GM11168 (cell line): ENCODE data around the gene ANAPC15.

Experiments used
- in situ Hi-C: fragments of 300-500 bp; cut with MboI; formaldehyde crosslinking; loops from one replicate; pipeline ENCODE4 v1.12.0; 2022; ENCODE audit warnings: low sequenced_read_pairs; ENCODE audit not compliant: unreplicated experiment

ANAPC15 gene

DNA sequence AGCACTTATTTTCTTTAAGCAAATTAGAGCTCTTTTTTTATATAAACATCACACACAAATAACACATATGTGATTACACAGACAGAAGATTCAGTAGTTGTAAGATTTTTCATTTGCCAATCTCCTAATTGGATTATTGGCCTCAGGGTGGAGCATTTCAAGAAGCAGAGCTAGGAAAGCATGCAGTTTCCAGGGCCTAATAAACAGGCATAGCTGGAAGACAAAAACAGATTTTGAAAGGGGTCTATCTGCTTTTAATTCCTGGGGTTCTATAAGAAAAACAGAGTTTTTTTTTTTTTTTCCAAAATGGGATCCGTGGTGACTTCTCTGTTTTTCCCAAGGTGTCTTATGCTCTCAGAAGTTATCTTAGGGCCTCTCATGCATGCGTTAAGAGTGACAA lies 15.4 kb upstream of the ANAPC15 start:
- in situ Hi-C loops = no loop called here

DNA sequence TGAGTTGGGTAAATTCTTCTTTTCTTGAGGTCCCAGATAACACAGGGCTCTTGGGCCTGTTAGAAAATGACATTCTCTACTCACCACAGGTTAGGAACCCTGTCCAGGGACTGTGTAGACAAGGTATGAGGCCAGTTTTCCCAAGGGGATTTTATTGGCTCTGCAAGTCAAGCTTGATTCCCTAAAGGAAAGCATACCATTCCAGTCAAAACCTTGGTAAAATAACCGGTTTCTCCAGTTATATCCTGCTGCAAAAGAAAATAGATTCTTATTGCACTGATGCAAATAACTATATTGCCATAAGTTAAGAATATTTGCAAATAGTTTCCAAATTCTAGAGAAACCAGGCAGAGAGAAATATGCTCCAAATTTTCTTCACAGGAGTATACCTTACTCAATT lies 13.5 kb upstream of the ANAPC15 start:
- in situ Hi-C loops = no loop called here

DNA sequence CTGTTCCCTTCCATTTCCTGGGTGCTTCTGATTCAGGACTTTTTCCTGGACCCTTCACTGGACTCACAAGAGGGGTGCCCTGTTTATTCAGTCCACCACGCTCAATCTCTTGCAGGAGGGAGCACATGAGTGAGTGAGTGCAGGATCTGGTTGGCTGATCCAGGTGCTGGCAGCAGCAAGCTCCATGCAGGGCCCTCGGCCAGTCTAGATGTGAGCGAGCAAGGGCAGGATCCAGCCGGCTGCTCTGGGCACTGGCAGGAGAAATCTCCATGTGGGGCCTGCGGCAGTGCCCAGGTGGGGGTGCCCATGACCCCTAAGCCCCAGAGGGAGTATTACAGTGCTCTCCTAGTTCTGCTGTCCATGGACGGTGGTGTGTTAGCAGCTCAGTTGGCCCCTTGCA lies 11.6 kb upstream of the ANAPC15 start:
- in situ Hi-C loops = no loop called here

DNA sequence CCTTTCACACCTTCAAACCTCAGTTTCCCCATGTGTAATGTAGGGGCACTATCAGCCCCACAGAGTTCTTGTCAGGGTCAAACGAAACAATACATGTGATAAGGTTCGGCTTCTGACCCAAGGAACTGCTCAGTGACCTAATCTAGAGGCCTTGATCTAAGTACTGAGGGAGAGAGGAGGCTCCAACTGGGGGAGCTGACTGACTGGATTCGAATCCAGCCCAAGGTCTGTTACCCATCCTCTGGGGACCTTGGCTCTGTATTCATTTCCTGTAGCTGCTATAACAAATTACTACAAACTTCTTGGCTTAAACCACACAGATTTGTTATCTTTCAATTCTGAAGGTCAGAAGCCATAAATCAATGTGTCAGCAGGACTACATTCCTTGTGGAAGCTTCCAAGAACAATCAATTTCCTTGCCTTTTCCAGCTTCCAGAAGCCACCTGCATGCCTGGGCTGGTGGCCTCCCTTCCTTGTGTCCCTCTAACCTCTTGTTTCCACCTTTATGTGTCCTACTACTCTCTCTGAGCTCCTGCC lies 10.7 kb upstream of the ANAPC15 start:
- in situ Hi-C loops = no loop called here

DNA sequence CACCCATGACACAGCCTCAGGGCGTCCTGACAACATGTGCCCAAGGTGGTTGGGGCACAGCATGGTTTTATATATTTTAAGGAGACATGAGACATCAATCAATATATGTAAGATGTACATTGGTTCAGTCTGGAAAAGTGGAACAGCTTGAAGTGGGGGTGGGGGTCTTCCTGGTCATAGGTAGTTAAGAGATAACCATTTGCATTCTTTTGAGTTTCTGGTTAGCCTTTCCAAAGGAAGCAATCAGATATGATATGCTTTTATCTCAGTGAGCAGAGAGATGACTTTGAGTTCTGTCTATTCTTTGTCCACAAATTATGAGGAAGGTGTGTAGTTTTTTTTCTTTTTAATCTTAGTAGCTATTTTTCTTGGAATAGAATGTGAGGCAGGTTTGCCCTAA lies 10.1 kb upstream of the ANAPC15 start:
- in situ Hi-C loops = no loop called here

DNA sequence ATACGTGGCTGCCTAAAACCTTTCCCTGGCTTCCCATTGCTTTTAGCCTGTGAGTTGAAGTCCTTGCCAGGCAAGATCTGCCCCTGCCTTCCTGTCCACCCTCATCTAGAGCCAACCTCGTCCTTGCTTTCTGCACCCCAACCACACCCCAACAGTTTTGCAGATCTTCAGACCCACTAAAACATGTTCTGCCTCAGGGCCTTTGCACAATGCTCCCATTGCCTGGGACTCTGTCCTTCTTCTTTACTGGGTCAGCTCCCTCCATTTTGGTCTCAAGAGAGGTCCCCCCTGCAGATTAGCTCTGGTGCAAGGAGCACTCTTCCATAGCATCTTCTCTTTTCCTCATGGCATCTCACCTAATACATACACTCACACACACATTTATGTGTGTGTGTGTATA lies 8.4 kb upstream of the ANAPC15 start:
- in situ Hi-C loops = no loop called here

DNA sequence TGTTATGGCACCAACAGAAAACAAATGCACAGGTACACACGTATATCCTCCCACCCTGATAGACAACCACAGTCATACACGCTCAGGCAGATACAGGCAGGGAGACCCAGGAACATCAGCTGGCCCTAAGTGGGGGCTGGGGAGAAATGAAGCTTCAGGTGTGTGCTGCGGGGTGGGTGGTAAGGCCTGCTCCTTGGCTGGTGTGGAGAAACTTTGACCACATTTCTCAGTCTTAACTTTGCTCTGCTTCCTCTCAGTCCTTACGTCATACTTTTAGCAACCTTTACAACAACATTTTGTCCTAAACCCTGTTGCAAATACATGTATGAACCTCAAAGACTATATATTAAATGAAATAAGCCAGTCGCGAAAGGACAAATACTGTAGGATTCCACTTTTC lies 6.7 kb upstream of the ANAPC15 start:
- in situ Hi-C loops = no loop called here

DNA sequence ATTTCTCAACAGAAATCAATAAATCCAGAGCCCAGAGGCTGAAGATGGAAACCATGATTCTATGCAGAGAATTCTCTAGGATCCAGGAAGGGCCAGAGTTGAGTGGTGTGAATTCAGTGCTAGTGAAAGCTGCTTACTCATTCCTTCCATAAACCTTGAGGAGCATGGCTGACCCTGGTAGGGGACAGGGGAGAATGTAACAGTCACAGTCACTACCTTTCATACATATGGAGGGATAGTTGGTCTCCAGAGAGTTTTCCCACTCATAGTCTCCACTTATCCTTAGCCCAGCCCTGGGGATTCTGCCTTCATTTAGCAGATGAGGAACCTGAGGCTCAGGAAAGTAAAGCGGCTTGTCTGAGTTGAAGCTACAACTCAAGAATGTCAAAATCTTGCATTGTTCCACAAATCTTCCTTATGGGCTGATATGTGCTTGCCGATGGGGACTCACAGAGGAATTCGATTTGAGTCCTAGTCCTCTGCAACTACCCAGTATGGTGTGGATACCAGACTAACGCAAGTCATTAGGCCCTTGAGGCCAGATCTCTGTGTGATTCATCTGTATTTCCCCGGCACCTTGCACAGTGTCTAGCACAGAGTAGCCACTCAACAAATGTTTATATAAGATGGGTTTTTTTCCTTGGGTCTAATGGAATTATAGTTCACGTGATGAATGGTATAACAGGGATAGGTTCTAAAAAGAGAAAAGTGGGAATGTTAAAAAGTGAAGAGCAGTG lies 3.7 kb upstream of the ANAPC15 start:
- in situ Hi-C loops = no loop called here

DNA sequence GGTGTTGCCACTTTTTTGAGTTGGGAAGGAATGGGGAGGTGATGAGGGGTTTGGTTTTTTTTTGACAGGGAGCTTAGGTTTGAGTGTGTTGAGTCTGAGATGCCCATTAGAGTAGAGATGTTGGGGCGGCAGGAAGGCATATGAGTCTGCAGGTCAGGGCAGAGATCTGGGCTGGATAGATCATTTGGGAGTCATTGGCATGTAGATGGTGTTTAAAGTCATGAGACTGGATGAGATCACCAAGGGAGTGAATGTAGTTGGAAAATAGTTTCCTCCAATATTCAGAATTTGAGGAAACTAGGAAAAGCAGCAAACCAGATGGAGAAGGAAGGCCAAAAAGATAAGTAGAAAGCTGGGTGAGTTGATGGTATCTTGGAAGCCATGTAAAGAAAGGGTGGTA lies 2.1 kb upstream of the ANAPC15 start:
- in situ Hi-C loops = no loop called here

DNA sequence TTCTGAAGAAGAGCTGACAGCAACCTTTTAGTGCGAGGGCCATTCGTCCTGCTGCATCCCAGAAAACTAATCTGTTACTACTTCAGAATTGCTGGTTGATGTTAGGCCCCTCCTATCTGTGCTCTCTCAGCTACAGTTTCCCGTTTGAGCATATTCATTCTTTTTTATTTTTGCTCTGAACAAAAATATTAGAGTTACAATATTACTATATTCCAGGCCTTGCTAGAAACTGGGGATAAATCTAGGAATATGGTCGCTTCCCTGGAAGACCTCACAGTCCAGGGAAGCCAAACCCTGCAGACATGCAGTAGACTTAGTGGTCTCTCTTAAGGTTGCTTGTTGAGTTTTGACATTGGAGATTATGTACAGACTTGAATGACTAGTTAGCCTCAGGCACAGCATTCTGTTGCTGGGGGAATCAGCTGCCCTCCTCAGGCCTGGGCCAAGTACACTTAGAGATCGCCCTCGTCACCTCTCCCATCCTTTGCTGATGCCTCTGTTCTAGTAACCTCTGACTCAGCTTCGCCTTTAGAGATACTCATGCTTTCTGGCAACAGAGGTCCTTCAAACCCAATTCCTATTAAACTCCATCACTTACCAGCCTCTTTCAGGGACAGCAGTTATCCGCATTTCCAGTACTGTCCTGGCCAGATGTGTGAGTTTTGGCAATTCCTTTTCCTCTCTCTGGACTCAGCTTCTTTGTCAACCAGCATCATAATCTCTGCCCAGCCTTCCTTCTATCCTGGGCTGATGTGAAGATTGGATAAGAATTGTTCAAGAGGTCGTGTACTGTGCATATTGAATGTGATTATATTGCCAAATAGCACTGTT lies 698 bp upstream of the ANAPC15 start:
- in situ Hi-C loops = no loop called here

DNA sequence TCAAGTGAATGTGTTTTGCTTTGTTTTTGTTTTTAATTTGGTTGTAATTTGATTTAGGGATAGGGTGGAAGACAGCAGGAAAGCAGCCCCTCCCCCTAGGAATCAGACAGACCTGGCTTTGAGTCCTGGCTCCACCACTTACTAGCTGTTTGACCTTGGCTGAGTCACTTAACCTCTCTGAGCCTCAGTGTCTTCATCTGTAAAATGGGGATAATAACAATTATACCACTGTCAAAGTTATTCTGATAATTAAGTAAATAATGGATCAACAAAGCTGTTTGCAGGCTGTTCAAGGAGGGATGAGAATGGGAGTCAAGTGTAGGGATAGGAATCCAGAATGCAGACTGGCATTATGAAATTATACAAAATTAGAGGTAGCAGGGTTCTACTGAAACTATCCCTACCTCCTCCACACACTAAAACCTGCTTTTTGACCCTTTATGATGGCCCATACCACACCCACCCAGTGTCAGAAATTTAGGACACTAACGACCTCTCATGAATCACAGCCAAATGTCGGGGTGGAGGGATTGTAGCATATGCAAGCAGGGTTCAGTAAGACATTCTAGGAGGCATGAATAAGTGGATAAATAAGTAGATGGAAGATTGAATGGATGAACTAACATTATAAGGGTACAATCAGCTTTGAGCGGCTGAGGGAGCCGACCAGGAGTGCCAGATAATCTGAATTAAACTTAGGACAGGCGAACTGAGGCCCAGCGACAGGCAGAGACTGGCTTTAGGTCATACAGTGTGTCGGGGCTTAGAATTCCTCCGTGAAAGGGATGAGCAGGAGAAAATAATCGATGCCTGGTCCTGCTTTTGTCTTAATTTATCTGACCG lies 974 bp downstream of the ANAPC15 start:
- in situ Hi-C loops = no loop called here

DNA sequence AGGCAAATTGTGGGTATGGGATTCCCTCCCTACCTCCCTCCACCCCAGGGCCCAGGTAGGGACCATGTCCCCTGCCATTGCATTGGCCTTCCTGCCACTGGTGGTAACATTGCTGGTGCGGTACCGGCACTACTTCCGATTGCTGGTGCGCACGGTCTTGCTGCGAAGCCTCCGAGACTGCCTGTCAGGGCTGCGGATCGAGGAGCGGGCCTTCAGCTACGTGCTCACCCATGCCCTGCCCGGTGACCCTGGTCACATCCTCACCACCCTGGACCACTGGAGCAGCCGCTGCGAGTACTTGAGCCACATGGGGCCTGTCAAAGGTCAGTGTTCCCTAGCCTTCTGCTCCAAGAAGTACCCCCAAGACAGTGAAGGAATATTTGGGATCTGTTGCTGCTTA lies 6.6 kb downstream of the ANAPC15 start, which contains the start of gene TOMT:
TOMT (plus strand) TSS at position 37 of the 400 bp plus-strand sequence; CDS start at position 65, 28 bp downstream.
- in situ Hi-C loops = no loop called here

DNA sequence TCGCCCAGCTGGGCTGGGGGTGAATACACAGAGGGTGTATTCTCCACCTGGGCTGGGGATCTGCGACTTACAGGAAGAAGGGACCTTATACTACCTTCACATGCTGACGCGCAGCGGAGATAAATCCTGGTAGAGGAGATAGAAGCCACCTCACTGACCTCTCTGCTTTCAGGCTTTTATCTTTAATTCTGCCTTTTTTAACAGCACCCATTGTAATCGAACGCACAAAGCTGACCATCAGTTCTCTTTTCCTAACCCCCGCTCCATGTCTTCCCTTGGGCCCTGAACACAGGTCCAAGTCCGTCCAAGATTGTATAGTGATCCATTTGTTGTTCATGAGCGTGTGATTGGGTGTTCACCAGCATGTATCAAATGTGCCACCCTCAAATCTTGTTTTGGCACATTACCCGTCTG lies 8.7 kb downstream of the ANAPC15 start:
- in situ Hi-C loops = no loop called here

DNA sequence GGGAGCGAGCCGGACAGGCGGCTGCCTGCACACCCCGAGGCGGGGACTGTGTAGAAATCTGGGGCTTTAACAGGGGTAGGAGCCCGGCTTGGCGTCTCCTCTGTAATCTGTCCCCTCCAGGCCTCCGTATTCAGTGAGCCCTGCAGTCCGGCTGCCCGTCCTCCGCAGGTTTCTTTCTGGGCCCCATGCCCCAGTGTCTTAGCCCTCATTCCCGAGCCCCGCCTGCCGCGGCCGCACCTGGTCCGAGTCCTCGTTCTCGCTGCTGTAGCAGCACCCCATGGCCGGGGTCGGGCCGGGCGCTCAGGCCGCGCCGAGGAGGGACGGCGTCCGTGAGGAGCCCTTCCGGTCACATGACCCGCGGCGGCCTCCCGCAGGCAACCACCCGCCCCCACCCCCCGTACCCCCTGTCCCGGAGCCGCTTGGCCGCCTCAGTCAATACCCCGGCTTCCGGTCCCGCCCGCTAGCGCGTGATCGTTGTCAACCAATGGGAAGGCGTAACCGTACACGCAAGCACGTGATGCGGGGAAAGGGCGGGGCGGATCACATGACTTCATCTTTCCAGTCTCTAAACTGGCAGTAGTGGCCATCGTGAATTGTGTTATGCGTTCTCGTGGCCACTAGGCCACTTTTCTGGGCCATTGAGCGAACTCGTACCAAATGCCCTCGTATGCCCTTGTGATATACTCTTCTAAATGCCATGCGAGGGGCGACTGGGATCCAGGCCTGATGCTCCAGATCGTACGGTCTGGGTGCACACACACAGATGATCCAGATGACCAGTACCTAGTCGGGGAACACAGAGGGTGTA lies 9.3 kb downstream of the ANAPC15 start, which contains the start of gene LAMTOR1:
LAMTOR1 (minus strand) TSS at position 352 of the 808 bp plus-strand sequence; CDS start at position 279, 73 bp downstream.
- in situ Hi-C loops = no loop called here

DNA sequence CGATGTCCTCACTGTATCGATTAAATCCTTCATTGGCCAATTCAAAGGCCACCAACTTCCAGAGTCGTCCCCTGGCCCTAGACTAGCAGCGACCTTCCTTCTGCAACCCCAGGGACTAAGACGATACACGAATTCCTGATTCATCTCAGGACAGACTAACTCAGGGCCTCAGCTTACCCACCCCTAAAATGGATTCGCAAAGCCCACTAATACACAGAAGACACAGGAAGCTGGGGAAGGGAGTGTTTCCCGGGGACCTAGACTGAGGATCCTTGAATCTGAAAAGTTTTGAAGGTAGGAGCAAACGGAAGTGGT lies 9.9 kb downstream of the ANAPC15 start:
- in situ Hi-C loops = no loop called here

DNA sequence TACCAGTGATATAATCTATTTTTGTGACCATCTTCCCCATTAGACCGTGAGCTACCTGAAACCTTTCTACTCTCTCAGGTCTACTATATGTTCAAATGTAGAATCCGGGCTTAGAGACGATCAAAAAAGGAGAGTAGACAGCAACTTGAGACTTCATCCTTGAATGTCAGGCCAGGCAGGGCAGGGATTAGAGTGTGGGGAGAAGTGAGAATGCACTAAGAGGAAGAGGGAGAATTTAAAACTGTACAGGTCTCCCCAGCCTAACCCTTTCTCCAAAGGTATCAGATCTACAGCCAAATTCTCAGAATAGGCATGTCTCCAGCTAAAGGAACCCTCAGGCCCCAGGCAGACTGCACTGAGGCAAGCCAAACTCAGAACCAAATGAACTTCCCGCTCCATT lies 10.3 kb downstream of the ANAPC15 start:
- in situ Hi-C loops = no loop called here

DNA sequence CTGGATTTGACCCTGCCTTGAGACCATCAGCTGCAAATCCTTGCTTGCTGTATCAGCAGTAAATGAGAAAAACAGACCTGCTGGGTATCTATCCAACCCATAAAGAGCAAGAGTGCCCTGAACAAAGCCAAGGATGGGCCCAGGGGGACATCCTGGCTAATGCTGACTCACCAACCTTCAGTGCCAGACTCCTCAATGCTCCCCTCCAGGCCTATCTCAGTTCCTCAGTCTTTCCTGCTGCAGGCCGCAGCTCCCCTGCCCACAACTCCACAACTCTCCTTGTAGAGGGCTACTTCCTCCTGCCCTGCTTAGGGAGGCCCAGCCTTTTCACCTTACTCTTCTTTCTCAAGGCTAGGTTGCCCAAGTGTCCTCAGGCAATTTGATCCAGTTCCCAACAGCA lies 12.0 kb downstream of the ANAPC15 start:
- in situ Hi-C loops = no loop called here

DNA sequence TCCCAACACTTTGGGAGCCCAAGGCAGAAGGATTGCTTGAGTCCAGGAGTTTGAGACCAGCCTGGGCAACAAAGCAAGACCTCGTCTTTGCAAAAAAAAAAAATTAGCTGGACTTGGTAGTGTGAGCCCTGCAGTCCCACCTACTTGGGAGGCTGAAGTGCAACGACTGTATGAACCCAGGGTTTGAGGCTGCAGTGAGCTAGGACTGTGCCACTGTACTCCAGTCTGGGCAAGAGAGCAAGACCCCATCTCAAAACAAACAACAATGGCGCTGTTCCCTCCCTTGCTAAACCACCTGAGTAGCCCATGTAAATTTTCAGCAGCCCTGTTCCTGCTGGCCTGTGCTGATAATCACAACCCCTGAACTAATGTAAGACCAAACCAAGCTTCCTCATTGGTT lies 12.5 kb downstream of the ANAPC15 start:
- in situ Hi-C loops = no loop called here

DNA sequence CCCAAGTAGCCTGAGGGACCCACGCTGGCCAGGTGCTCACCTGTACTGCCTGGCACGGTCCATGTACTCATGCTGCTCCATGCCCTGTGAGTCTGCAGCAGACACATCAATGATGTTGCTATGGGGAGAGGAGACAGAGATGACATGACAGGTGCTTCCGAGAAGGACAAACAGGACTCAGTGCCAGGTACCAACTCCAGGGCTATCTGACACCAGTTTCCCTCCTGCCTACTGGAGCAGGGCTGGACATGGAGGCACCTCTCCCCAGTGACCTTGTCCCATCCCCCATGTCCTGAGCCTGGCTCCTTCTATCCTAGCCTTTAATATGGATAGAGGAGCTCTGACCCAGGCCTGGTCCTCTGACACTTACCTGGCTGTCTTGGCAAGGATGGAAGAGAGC lies 13.8 kb downstream of the ANAPC15 start:
- in situ Hi-C loops = loop anchor here (10.0 kb wide), 1 partner anchor 74 kb away; no protein-coding TSS in a partner anchor

DNA sequence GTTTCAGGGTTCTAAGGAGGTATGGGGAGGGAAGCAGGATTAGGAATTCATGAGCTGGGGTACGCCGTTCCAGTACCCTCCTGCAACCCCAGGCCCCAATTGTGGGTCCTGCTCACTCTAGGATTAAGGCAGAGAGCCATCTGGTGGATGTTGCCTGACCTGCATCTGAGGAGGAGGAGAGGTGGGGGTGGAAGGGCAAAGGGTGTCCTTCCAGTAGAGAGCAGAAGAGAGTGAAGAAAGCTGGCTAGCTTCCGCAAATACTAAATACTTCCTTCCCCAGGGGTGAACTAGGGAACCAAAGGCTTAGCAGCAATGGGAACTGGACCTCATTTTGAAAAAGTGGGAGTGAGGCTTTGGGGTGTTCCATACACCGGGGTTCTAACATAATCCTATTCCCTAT lies 21.2 kb downstream of the ANAPC15 start:
- in situ Hi-C loops = loop anchor here (10.0 kb wide), 1 partner anchor 66 kb away; no protein-coding TSS in a partner anchor
